Measurements from ENCODE around the gene APOOL. TPM values are rescaled to one million over a fixed set of nuclear protein-coding genes. Genes with fewer than 3 reads are reported as not detected.

APOOL gene
- total RNA-seq, 4 donors from 2014 or later, result 15.0 to 29.7 (median 23.8) TPM

DNA sequence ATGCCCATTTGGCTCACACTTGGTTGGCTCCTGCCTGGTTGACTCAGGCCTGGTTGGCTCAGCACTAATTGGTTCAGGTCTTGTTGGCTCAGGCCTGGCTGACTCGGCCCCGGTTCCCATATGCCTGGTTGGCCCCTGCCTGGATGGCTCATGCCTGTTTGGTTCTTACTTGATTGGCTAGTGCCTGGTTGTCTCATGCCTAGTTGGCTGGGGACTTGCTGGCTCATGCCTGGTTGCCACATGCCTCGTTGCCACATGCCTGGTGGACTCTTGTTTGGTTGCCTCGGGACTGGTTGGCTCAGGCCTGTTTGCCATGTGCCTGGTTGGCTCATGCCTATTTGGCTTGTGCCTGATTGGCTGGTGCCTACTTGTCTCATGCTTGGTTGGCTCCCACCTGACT, 103.7 kb downstream of the APOOL start:
- Histone ChIP-seq H3K36me3 (no peaks in the 10 kb centered on the region), H3K4me1 (no peaks in the 10 kb centered on the region), H3K9me3 (no peaks in the 10 kb centered on the region), H3K4me3 (no peak overlapping the region), H3K27me3 (no peaks in the 10 kb centered on the region), H3K27ac (no peak overlapping the region)
- in situ Hi-C loops (cut with MboI; ENCODE audit: low sequenced_read_pairs in 4 of 4), result loop anchor here in 1 of 4 donors (25.0 kb wide), 1 partner anchor 430 kb away; no protein-coding TSS in a partner anchor
- intact Hi-C loops (cut with DNase I; ENCODE audit: low total_unique reads), result no loop called here
- DNase-seq (no peak), ATAC-seq (no peak)
- no peak for TF ChIP-seq POLR2A (IDR thresholded peaks at IDR 0.05)
- TF ChIP-seq, protein P1, sequence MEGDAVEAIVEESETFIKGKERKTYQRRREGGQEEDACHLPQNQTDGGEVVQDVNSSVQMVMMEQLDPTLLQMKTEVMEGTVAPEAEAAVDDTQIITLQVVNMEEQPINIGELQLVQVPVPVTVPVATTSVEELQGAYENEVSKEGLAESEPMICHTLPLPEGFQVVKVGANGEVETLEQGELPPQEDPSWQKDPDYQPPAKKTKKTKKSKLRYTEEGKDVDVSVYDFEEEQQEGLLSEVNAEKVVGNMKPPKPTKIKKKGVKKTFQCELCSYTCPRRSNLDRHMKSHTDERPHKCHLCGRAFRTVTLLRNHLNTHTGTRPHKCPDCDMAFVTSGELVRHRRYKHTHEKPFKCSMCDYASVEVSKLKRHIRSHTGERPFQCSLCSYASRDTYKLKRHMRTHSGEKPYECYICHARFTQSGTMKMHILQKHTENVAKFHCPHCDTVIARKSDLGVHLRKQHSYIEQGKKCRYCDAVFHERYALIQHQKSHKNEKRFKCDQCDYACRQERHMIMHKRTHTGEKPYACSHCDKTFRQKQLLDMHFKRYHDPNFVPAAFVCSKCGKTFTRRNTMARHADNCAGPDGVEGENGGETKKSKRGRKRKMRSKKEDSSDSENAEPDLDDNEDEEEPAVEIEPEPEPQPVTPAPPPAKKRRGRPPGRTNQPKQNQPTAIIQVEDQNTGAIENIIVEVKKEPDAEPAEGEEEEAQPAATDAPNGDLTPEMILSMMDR (IDR thresholded peaks at IDR 0.05 in 4 of 5, conservative IDR thresholded peaks at IDR 0.05 in 1 of 5), result no peak

DNA sequence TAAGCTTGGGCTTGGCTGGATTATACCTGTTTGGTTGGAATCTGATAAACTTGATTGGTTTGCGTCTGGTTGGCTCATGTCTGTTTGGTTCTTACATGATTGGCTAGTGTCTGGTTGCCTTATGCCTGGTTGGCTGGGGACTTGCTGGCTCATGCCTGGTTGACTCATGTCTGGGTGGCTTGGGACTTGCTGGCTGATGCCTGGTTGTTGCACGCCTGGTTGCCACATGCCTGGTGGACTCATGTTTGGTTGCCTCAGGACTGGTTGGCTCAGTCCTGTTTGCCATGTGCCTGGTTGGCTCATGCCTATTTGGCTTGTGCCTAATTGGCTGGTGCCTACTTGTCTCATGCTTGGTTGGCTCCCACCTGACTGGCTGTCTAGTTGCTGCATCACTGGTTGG, 104.5 kb downstream of the APOOL start:
- Histone ChIP-seq H3K9me3 (no peaks in the 10 kb centered on the region), H3K27ac (no peak overlapping the region), H3K27me3 (no peaks in the 10 kb centered on the region), H3K36me3 (no peaks in the 10 kb centered on the region), H3K4me3 (no peak overlapping the region), H3K4me1 (no peaks in the 10 kb centered on the region)
- intact Hi-C loops (cut with DNase I; ENCODE audit: low total_unique reads), result no loop called here
- in situ Hi-C loops (cut with MboI; ENCODE audit: low sequenced_read_pairs in 4 of 4), result loop anchor here in 1 of 4 donors (25.0 kb wide), 1 partner anchor 429 kb away; no protein-coding TSS in a partner anchor
- DNase-seq (no peak), ATAC-seq (no peak)
- TF ChIP-seq POLR2A (IDR thresholded peaks at IDR 0.05), result no peak
- TF ChIP-seq, protein P1 (IDR thresholded peaks at IDR 0.05 in 4 of 5, conservative IDR thresholded peaks at IDR 0.05 in 1 of 5), result no peak

DNA sequence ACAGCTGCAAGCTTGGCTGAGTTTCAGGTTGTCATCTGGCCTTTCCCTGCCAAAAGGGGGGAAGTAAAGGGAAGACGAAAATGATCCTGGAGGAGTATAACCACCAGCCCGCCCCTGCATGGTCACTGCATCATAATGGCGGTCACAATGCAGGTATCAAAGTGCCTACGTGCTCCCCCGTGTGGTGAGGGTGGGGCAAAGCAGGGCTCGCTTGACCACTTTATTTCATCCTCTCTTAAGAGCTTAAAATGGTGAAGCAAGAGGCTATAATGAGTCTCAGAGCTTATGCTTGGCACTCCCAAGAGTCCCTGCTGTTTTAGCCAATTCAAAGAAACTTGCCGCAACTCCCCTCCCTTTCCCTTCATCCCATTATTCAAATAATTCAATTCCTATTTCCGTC, 105.6 kb downstream of the APOOL start:
- no peaks in the 10 kb centered on the region for H3K4me1 ChIP-seq
- no peaks in the 10 kb centered on the region for H3K36me3 ChIP-seq
- no peaks in the 10 kb centered on the region for H3K9me3 ChIP-seq
- TF ChIP-seq, protein P1 (IDR thresholded peaks at IDR 0.05 in 4 of 5, conservative IDR thresholded peaks at IDR 0.05 in 1 of 5), result peak in 1 of 5 experiments; percentile 35
- no peak for TF ChIP-seq POLR2A (IDR thresholded peaks at IDR 0.05)
- no peak for ATAC-seq
- intact Hi-C loops (cut with DNase I; ENCODE audit: low total_unique reads) (no loop called here), in situ Hi-C loops (cut with MboI; ENCODE audit: low sequenced_read_pairs in 4 of 4) (loop anchor here in 1 of 4 donors (25.0 kb wide), 1 partner anchor 428 kb away; no protein-coding TSS in a partner anchor)
- no peak for DNase-seq
- H3K27ac ChIP-seq, result no peak overlapping the region
- H3K27me3 ChIP-seq, result no peaks in the 10 kb centered on the region
- H3K4me3 ChIP-seq, result no peak overlapping the region

DNA sequence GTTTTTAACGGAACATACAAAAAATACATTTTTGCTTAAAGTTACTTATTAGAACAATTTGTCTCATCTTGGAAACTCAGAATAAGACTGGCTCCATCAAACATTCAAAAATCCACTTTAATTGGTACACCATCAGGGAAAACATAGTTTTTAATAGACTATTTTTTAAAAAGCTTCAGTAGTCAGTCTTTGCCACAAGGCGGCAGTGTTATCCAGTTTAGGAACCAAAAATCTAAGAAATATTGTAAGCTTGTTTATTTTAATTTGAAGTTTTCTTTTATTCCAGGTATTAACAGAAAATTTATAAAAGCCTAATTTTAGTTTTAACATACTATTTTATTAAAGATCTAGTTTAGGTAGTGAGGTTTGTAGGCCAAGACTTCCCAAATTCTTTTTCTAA, 107.7 kb downstream of the APOOL start:
- H3K27ac ChIP-seq, result no peak overlapping the region
- no peak overlapping the region for H3K4me3 ChIP-seq
- no peaks in the 10 kb centered on the region for H3K36me3 ChIP-seq
- no peaks in the 10 kb centered on the region for H3K9me3 ChIP-seq
- no peaks in the 10 kb centered on the region for H3K4me1 ChIP-seq
- TF ChIP-seq, protein P1 (IDR thresholded peaks at IDR 0.05 in 4 of 5, conservative IDR thresholded peaks at IDR 0.05 in 1 of 5), result peak; percentile 14 to 66 (median 34)
- no peak for TF ChIP-seq POLR2A (IDR thresholded peaks at IDR 0.05)
- no peak for ATAC-seq
- no peak for DNase-seq
- intact Hi-C loops (cut with DNase I; ENCODE audit: low total_unique reads) (loop anchor here (10.0 kb wide), 1 partner anchor 433 kb away; no protein-coding TSS in a partner anchor), in situ Hi-C loops (cut with MboI; ENCODE audit: low sequenced_read_pairs in 4 of 4) (loop anchor here in 1 of 4 donors (25.0 kb wide), 1 partner anchor 426 kb away; no protein-coding TSS in a partner anchor)
- no peaks in the 10 kb centered on the region for H3K27me3 ChIP-seq

DNA sequence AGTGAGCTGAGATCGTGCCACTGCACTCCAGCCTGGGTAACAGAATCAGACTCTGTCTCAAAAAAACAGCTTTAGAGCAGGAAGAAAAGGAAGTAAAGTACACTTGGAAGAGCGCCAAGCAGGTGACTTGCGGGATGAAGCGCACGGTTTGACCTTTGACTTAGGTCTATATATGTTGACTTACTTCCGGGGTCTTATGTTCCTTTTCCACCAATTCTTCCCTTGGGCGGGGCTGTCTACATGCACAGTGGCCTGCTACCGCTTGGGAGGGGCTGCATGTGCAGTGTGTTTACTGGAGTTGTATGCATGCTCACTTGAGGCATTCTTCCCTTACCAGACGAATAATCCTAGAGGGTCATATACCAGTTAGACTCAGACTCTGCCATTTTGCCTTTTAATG, 108.6 kb downstream of the APOOL start:
- in situ Hi-C loops (cut with MboI; ENCODE audit: low sequenced_read_pairs in 4 of 4), result loop anchor here in 1 of 4 donors (25.0 kb wide), 1 partner anchor 425 kb away; no protein-coding TSS in a partner anchor
- ATAC-seq, result no peak
- Histone ChIP-seq H3K36me3 (no peaks in the 10 kb centered on the region), H3K27ac (no peak overlapping the region), H3K9me3 (no peaks in the 10 kb centered on the region), H3K4me3 (no peak overlapping the region), H3K4me1 (no peaks in the 10 kb centered on the region), H3K27me3 (no peaks in the 10 kb centered on the region)
- TF ChIP-seq POLR2A (IDR thresholded peaks at IDR 0.05), result no peak
- TF ChIP-seq, protein P1 (IDR thresholded peaks at IDR 0.05 in 4 of 5, conservative IDR thresholded peaks at IDR 0.05 in 1 of 5), result no peak
- no peak for DNase-seq
- intact Hi-C loops (cut with DNase I; ENCODE audit: low total_unique reads), result loop anchor here (10.0 kb wide), 1 partner anchor 433 kb away; no protein-coding TSS in a partner anchor

Data from gastrocnemius medialis (tissue), 4 donors.